IMR-90 (cell line): ENCODE measurements around the gene PHF5A. TPM values are rescaled to one million over a fixed set of nuclear protein-coding genes. Genes with fewer than 3 reads are reported as not detected.
A peak's percentile ranks its signal among the peaks of the same experiment; 100 is the strongest.

Source experiments
- ATAC-seq: fragments of 200-7000 bp; cut with Tn5 transposase; 2 replicates; pipeline ENCODE4 v1.9.1; 2020; ENCODE audit warnings: low read depth, mild to moderate bottlenecking, moderate library complexity
- BruUV-seq: library from RNA; stranded (reverse); fragments of 400-500 nt; replicated peaks from 2 replicates; lab custom pipeline; 2021; lab: Mats Ljungman, UMichigan
- CTCF ChIA-PET: fragments of 300-600 bp; formaldehyde crosslinking; extraction: SDS; loops from one replicate; lab custom pipeline; 2021; ENCODE audit warnings: antibody characterized with exemption; lab: Yijun Ruan, JAX
- POLR2A ChIA-PET: fragments of 300-600 bp; sonication (Branson Sonifier 250); formaldehyde crosslinking; loops from one replicate; lab custom pipeline; 2022; ENCODE audit warnings: antibody characterized with exemption; ENCODE audit not compliant: unreplicated experiment; lab: Charles Lee
- DNase-seq: peaks from one replicate; pipeline ENCODE4 v3.0.0; 2013
- H2AFZ ChIP-seq: replicated peaks from 2 replicates; pipeline ENCODE3; 2013; ENCODE audit warnings: low read length, mild to moderate bottlenecking; ENCODE audit not compliant: poor library complexity
- H2AK5ac ChIP-seq: 2 replicates; pipeline ENCODE4 v1.6.1; 2013; ENCODE audit warnings: low read depth, low read length, inconsistent platforms
- H2AK9ac ChIP-seq: replicated peaks from 2 replicates; pipeline ENCODE3; 2013; ENCODE audit warnings: mild to moderate bottlenecking, low read depth, low read length, moderate library complexity; ENCODE audit not compliant: poor library complexity
- H2BK120ac ChIP-seq: 2 replicates; pipeline ENCODE4 v1.6.1; 2013; ENCODE audit warnings: low read depth, low read length, inconsistent platforms
- H2BK15ac ChIP-seq: 3 replicates; pipeline ENCODE4 v1.6.1; 2013; ENCODE audit warnings: low read depth, low read length, inconsistent platforms
- H2BK20ac ChIP-seq: 2 replicates; pipeline ENCODE4 v1.6.1; 2013; ENCODE audit warnings: low read depth, mild to moderate bottlenecking, inconsistent platforms, low read length, moderate library complexity
- H2BK5ac ChIP-seq: 2 replicates; pipeline ENCODE4 v1.6.1; 2013; ENCODE audit warnings: mild to moderate bottlenecking, low read depth, low read length, inconsistent platforms; ENCODE audit not compliant: poor library complexity, severe bottlenecking
- H3K14ac ChIP-seq: replicated peaks from 2 replicates; pipeline ENCODE4 v1.6.1; 2013; ENCODE audit warnings: low read depth, low read length, inconsistent platforms
- H3K18ac ChIP-seq: 2 replicates; pipeline ENCODE4 v1.6.1; 2013; ENCODE audit warnings: low read depth, low read length, control low read depth
- H3K23ac ChIP-seq: 2 replicates; pipeline ENCODE4 v1.6.1; 2013; ENCODE audit warnings: low read depth, low read length, inconsistent platforms
- H3K27ac ChIP-seq: 2 replicates; pipeline ENCODE4 v1.5.1; 2013; ENCODE audit warnings: mild to moderate bottlenecking, control low read depth, low read length; ENCODE audit not compliant: insufficient read depth
- H3K27me3 ChIP-seq: 2 replicates; pipeline ENCODE4 v1.6.1; 2013; ENCODE audit warnings: low read length; ENCODE audit not compliant: control insufficient read depth, insufficient read depth
- H3K36me3 ChIP-seq: 2 replicates; pipeline ENCODE4 v1.6.1; 2013; ENCODE audit warnings: low read length, mixed read lengths; ENCODE audit not compliant: control insufficient read depth, insufficient read depth
- H3K4ac ChIP-seq: 2 replicates; pipeline ENCODE4 v1.6.1; 2013; ENCODE audit warnings: low read depth, low read length, inconsistent platforms
- H3K4me1 ChIP-seq: 2 replicates; pipeline ENCODE4 v1.6.1; 2013; ENCODE audit warnings: low read length, mixed read lengths; ENCODE audit not compliant: control insufficient read depth, insufficient read depth
- H3K4me2 ChIP-seq: 2 replicates; pipeline ENCODE4 v1.6.1; 2013; ENCODE audit warnings: low read depth, mild to moderate bottlenecking, control low read depth, low read length, moderate library complexity
- H3K4me3 ChIP-seq: 2 replicates; pipeline ENCODE4 v1.5.1; 2013; ENCODE audit warnings: low read depth, mild to moderate bottlenecking, control low read depth, low read length, moderate library complexity; ENCODE audit not compliant: insufficient read depth
- H3K56ac ChIP-seq: 2 replicates; pipeline ENCODE4 v1.6.1; 2013; ENCODE audit warnings: low read length, inconsistent platforms; ENCODE audit not compliant: insufficient read depth; ENCODE audit errors: extremely low read depth
- H3K79me1 ChIP-seq, 2 experiments: 2 replicates each; pipeline ENCODE4 v1.6.1; 2013; ENCODE audit warnings: low read length in 2 of 2, inconsistent platforms in 1 of 2, low read depth in 1 of 2
- H3K9ac ChIP-seq: 2 replicates; pipeline ENCODE4 v1.6.1; 2013; ENCODE audit warnings: low read depth, low read length, control low read depth
- H3K9me1 ChIP-seq: 2 replicates; pipeline ENCODE4 v1.6.1; 2013; ENCODE audit warnings: low read length, inconsistent platforms; ENCODE audit not compliant: insufficient read depth
- H3K9me3 ChIP-seq: 2 replicates; pipeline ENCODE4 v1.6.1; 2013; ENCODE audit warnings: low read length; ENCODE audit not compliant: control insufficient read depth, insufficient read depth
- H4K20me1 ChIP-seq: 2 replicates; pipeline ENCODE4 v1.6.1; 2013; ENCODE audit warnings: low read length, inconsistent platforms; ENCODE audit not compliant: insufficient read depth
- H4K5ac ChIP-seq: 2 replicates; pipeline ENCODE4 v1.6.1; 2013; ENCODE audit warnings: mild to moderate bottlenecking, low read depth, low read length, control low read depth
- H4K8ac ChIP-seq, 2 experiments: 2 replicates each; pipeline ENCODE4 v1.6.1; 2013; ENCODE audit warnings: low read depth in 2 of 2, low read length in 2 of 2, control low read depth in 1 of 2, inconsistent platforms in 1 of 2
- H4K91ac ChIP-seq: 2 replicates; pipeline ENCODE4 v1.6.1; 2013; ENCODE audit warnings: low read depth, low read length, inconsistent platforms; ENCODE audit not compliant: insufficient read depth
- BHLHE40 ChIP-seq: fragments of 150-350 bp; IDR thresholded peaks from 2 replicates; pipeline ENCODE4 v1.6.1; 2016; ENCODE audit warnings: mild to moderate bottlenecking, low read depth, low read length
- CEBPB ChIP-seq: IDR thresholded peaks from 2 replicates; pipeline ENCODE4 v1.6.1; 2012; ENCODE audit warnings: low read depth, low read length, improper control_type of control experiment
- CHD1 ChIP-seq: IDR thresholded peaks from 2 replicates; pipeline ENCODE4 v1.6.1; 2012; ENCODE audit warnings: low read depth, low read length, improper control_type of control experiment
- CTCF ChIP-seq: conservative IDR thresholded peaks from 2 replicates; pipeline ENCODE4 v1.5.1; 2012; ENCODE audit warnings: mild to moderate bottlenecking, low read depth, low read length, improper control_type of control experiment
- ELK1 ChIP-seq: fragments of 150-350 bp; IDR thresholded peaks from 2 replicates; pipeline ENCODE4 v1.6.1; 2016; ENCODE audit warnings: low read depth, mild to moderate bottlenecking, low read length, moderate library complexity, borderline replicate concordance
- MAFK ChIP-seq: IDR thresholded peaks from 2 replicates; pipeline ENCODE4 v1.6.1; 2012; ENCODE audit warnings: low read depth, low read length, improper control_type of control experiment
- MAZ ChIP-seq: IDR thresholded peaks from 2 replicates; pipeline ENCODE4 v1.6.1; 2012; ENCODE audit warnings: low read depth, mild to moderate bottlenecking, low read length, improper control_type of control experiment, moderate library complexity, borderline replicate concordance
- MXI1 ChIP-seq: IDR thresholded peaks from 2 replicates; pipeline ENCODE4 v1.6.1; 2012; ENCODE audit warnings: low read depth, mild to moderate bottlenecking, low read length, moderate library complexity, borderline replicate concordance
- NFE2L2 ChIP-seq: fragments of 150-350 bp; IDR thresholded peaks from 2 replicates; pipeline ENCODE4 v1.6.1; 2016; ENCODE audit warnings: low read depth, mild to moderate bottlenecking, low read length
- POLR2A ChIP-seq: IDR thresholded peaks from 2 replicates; pipeline ENCODE4 v1.6.1; 2012; ENCODE audit warnings: mild to moderate bottlenecking, low read depth, low read length
- RAD21 ChIP-seq: IDR thresholded peaks from 2 replicates; pipeline ENCODE4 v1.6.1; 2012; ENCODE audit warnings: low read length, improper control_type of control experiment
- RCOR1 ChIP-seq: IDR thresholded peaks from 2 replicates; pipeline ENCODE4 v1.6.1; 2012; ENCODE audit warnings: mild to moderate bottlenecking, low read length, improper control_type of control experiment; ENCODE audit not compliant: insufficient replicate concordance
- RFX5 ChIP-seq: IDR thresholded peaks from 2 replicates; pipeline ENCODE4 v1.8.0; 2012; ENCODE audit warnings: low read depth, mild to moderate bottlenecking, low read length, moderate library complexity
- SMC3 ChIP-seq: fragments of 150-350 bp; IDR thresholded peaks from 2 replicates; pipeline ENCODE4 v1.6.1; 2016; ENCODE audit warnings: low read depth, mild to moderate bottlenecking, antibody characterized with exemption, low read length, moderate library complexity
- USF2 ChIP-seq: fragments of 150-350 bp; IDR thresholded peaks from 2 replicates; pipeline ENCODE4 v1.6.1; 2017; ENCODE audit warnings: mild to moderate bottlenecking, antibody characterized with exemption, low read length, low read depth
- WGBS, 2 experiments: methylation state at CpG; one replicate each; pipeline versions ENCODE4 v1.1.5 to v1.1.7; 2013; ENCODE audit warnings: missing lambda C conversion rate in 2 of 2; ENCODE audit not compliant: insufficient read length in 1 of 2; ENCODE audit errors: extremely low coverage in 2 of 2; 5-methylcytosine and 5-hydroxymethylcytosine counted together
- dilution Hi-C: fragments of 300-500 bp; cut with HindIII; formaldehyde crosslinking; loops from one replicate; pipeline ENCODE4 v1.14.3; 2018; ENCODE audit warnings: low sequenced_read_pairs; ENCODE audit not compliant: unreplicated experiment
- in situ Hi-C: fragments of 300-500 bp; cut with MboI; formaldehyde crosslinking; loops from 3 replicates; pipeline ENCODE4 v1.14.3; 2019; ENCODE audit warnings: low sequenced_read_pairs, inconsistent platforms, mixed read lengths
- intact Hi-C: fragments of 100-400 bp; cut with micrococcal nuclease; formaldehyde crosslinking; loops from 2 replicates; pipeline ENCODE4 v1.10.0; 2022
- polyA plus RNA-seq, 3 experiments: library from polyadenylated mRNA; depleted of rRNA; stranded (reverse); fragments of >200 nt; gene quantifications; 2 replicates each; pipeline ENCODE4 v1.2.3, GENCODE V29; 2012; ENCODE audit warnings: low replicate concordance in 1 of 3
- total RNA-seq: library from RNA; depleted of rRNA; stranded (reverse); fragments of >200 nt; gene quantifications from 2 replicates; pipeline ENCODE4 v1.2.3, GENCODE V29; 2012

PHF5A gene
- total and polyA plus RNA-seq, 2 of the 4 experiments (the other 2 are of a cell fraction): 50.9 to 54.9 TPM

DNA sequence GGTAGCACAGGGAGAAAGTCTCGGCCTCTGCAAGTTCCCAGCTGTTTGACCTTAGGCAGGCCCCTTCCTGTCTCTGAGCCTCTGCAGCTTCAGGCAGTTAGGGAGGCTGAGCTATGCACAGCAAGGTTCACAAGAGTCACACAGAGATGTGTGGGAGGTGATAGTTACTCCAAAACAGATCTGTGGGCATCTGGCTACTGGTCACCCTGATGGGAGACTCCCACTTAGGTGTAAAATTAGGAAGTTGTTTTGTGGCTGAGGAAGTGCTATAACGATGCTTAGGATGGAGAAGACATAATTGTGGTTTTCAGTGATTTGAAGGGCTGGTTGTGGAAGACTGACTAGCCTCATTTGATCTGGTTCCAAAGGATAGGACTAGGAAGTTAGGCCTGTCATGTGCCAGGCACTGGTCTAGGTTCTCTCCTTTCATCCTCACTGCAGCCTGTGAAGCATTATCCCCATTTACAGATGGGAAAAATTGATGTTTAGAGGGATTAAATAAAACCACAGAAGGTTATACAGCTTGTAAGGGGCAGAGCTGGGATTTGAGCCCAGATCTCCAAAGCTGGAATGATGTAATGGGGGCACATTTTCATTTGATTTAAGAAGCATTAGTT lies 13.9 kb upstream of the PHF5A start:
- WGBS, 2 experiments: 100% methylated on average over 1 of the region's 2 CpGs; no CpG with 5 or more reads in 1 of the 2 experiments
- ChIA-PET CTCF (no interaction called here), POLR2A (no interaction called here)
- no peaks in the 10 kb centered on the region for H3K27me3 ChIP-seq
- no peak overlapping the region for H4K8ac ChIP-seq
- H2AK5ac ChIP-seq: peak overlapping the region; percentile 43; the same call in 1 of the 2 replicates
- H2BK5ac ChIP-seq: no peak overlapping the region
- no peak overlapping the region for H2AFZ ChIP-seq
- intact Hi-C loops: no loop called here
- peak; percentile 7 for ATAC-seq
- H3K36me3 ChIP-seq: no peaks in the 10 kb centered on the region
- H3K79me1 ChIP-seq: peaks cover 22 to 88% of the 10 kb centered on the region in 2 experiments
- peak overlapping the region; percentile 20 for H2AK9ac ChIP-seq
- no peak overlapping the region for H3K18ac ChIP-seq
- H3K9me3 ChIP-seq: no peaks in the 10 kb centered on the region
- H3K9ac ChIP-seq: no peak overlapping the region
- DNase-seq: peak; percentile 71
- H3K9me1 ChIP-seq: peaks cover 29% of the 10 kb centered on the region
- H3K4me3 ChIP-seq: no peak overlapping the region
- peak overlapping the region; percentile 30; the same call in 1 of the 2 replicates for H2BK120ac ChIP-seq
- H3K27ac ChIP-seq: no peak overlapping the region; the same call in 1 of the 2 replicates
- H4K20me1 ChIP-seq: peaks cover 57% of the 10 kb centered on the region
- H2BK15ac ChIP-seq: no peak overlapping the region
- H4K91ac ChIP-seq: peak overlapping the region; percentile 32; the same call in 1 of the 2 replicates
- no peak overlapping the region for H3K56ac ChIP-seq
- H4K5ac ChIP-seq: no peak overlapping the region
- no peak overlapping the region; the same call in 1 of the 2 replicates for H3K14ac ChIP-seq
- H3K4me2 ChIP-seq: no peak overlapping the region
- peak overlapping the region; percentile 14; the same call in 1 of the 2 replicates for H3K4ac ChIP-seq
- dilution Hi-C loops: no loop called here
- H2BK20ac ChIP-seq: no peak overlapping the region
- 0 out of 2 replicates have a peak overlapping the region, but pooled peaks have one; percentile 22 for H3K23ac ChIP-seq
- peaks cover 41% of the 10 kb centered on the region for H3K4me1 ChIP-seq
- BruUV-seq: no TSS peak
- in situ Hi-C loops: no loop called here
- TF ChIP-seq CEBPB (no peak), RCOR1 (no peak), CTCF (no peak), ELK1 (no peak), MAZ (no peak), USF2 (no peak), CHD1 (no peak), BHLHE40 (no peak), RFX5 (no peak), MXI1 (no peak), POLR2A (no peak), MAFK (no peak), SMC3 (no peak), NFE2L2 (no peak), RAD21 (no peak)
